Measurements from ENCODE around the gene USP17L28. TPM values are rescaled to one million over a fixed set of nuclear protein-coding genes. Genes with fewer than 3 reads are reported as not detected.

The USP17L28 gene
- not detected in 2 replicates for total RNA-seq

GRCh38 chr4:9348593-9348992 lies at the start of gene USP17L28:
Gene USP17L28 (plus strand): TSS chr4:9348893. CDS start chr4:9348893, 0 bp downstream.

GRCh38 chr4:9324865-9325264 lies 23.8 kb upstream of the USP17L28 start, which contains the start of gene USP17L24:
Gene USP17L24 (plus strand): TSS chr4:9325165. CDS start chr4:9325165, 0 bp downstream.

GRCh38 chr4:9329611-9330010 lies 19.1 kb upstream of the USP17L28 start, which contains the start of gene USP17L25:
Gene USP17L25 (plus strand): TSS chr4:9329911. CDS start chr4:9329911, 0 bp downstream.

GRCh38 chr4:9334358-9334757 lies 14.3 kb upstream of the USP17L28 start, which contains the start of gene USP17L26:
Gene USP17L26 (plus strand): TSS chr4:9334658. CDS start chr4:9334658, 0 bp downstream.

GRCh38 chr4:9339103-9339502 lies 9.6 kb upstream of the USP17L28 start, which contains the start of gene USP17L5:
Gene USP17L5 (plus strand): TSS chr4:9339403. CDS start chr4:9339403, 0 bp downstream.

GRCh38 chr4:9343848-9344247 lies 4.8 kb upstream of the USP17L28 start, which contains the start of gene USP17L27:
Gene USP17L27 (plus strand): TSS chr4:9344148. CDS start chr4:9344148, 0 bp downstream.

GRCh38 chr4:9353338-9353737 lies 4.6 kb downstream of the USP17L28 start, which contains the start of gene USP17L29:
Gene USP17L29 (plus strand): TSS chr4:9353638. CDS start chr4:9353638, 0 bp downstream.

GRCh38 chr4:9362829-9363228 lies 14.1 kb downstream of the USP17L28 start, which contains the start of gene USP17L30:
Gene USP17L30 (plus strand): TSS chr4:9363129. CDS start chr4:9363129, 0 bp downstream.

Other genes with a start within 250 kb of the USP17L28 start
- gene FAM90A26, start 178.5 kb upstream of the USP17L28 start, total RNA-seq: not detected in 2 replicates
- gene USP17L10, start 138.2 kb upstream of the USP17L28 start, total RNA-seq: not detected in 2 replicates
- not detected in 2 replicates for gene USP17L11, start 133.5 kb upstream of the USP17L28 start, total RNA-seq
- not detected in 2 replicates for gene USP17L12, start 128.7 kb upstream of the USP17L28 start, total RNA-seq
- not detected in 2 replicates for gene USP17L13, start 124.0 kb upstream of the USP17L28 start, total RNA-seq
- gene USP17L15, start 114.5 kb upstream of the USP17L28 start, total RNA-seq: not detected in 2 replicates
- gene USP17L17, start 105.0 kb upstream of the USP17L28 start, total RNA-seq: not detected in 2 replicates
- not detected in 2 replicates for gene USP17L18, start 100.3 kb upstream of the USP17L28 start, total RNA-seq
- gene USP17L19, start 95.5 kb upstream of the USP17L28 start, total RNA-seq: not detected in 2 replicates
- gene USP17L20, start 90.8 kb upstream of the USP17L28 start, total RNA-seq: not detected in 2 replicates
- not detected in 2 replicates for gene USP17L21, start 86.0 kb upstream of the USP17L28 start, total RNA-seq
- not detected in 2 replicates for gene USP17L22, start 81.3 kb upstream of the USP17L28 start, total RNA-seq
- not detected in 2 replicates for gene USP17L24, start 23.7 kb upstream of the USP17L28 start, total RNA-seq
- gene USP17L25, start 19.0 kb upstream of the USP17L28 start, total RNA-seq: not detected in 2 replicates
- not detected in 2 replicates for gene USP17L26, start 14.2 kb upstream of the USP17L28 start, total RNA-seq
- gene USP17L5, start 9.5 kb upstream of the USP17L28 start, total RNA-seq: not detected in 2 replicates
- gene USP17L27, start 4.7 kb upstream of the USP17L28 start, total RNA-seq: not detected in 2 replicates
- not detected in 2 replicates for gene USP17L29, start 4.7 kb downstream of the USP17L28 start, total RNA-seq
- not detected in 2 replicates for gene USP17L30, start 14.2 kb downstream of the USP17L28 start, total RNA-seq
- not detected in 2 replicates for gene DEFB131A, start 95.5 kb downstream of the USP17L28 start, total RNA-seq

All from subcutaneous preadipocyte (primary cell).